Trophoblast cell (in vitro differentiated cells and primary cell): ENCODE data around the gene CFAP20DC.

Experiments used
- DNase-seq, 2 donors: peaks; one replicate each; pipeline ENCODE4 v3.0.0-alpha.2; 2016
- H2AFZ ChIP-seq: 2 replicates; pipeline ENCODE4 v1.6.1; 2013; ENCODE audit warnings: low read length, moderate library complexity, mild to moderate bottlenecking; ENCODE audit not compliant: insufficient read depth, poor library complexity
- H2AK5ac ChIP-seq: 2 replicates; pipeline ENCODE4 v1.6.1; 2013; ENCODE audit warnings: mild to moderate bottlenecking, low read length
- H2BK120ac ChIP-seq: 2 replicates; pipeline ENCODE4 v1.6.1; 2013; ENCODE audit warnings: low read length, mild to moderate bottlenecking, moderate library complexity; ENCODE audit not compliant: insufficient read depth, poor library complexity
- H2BK12ac ChIP-seq: 2 replicates; pipeline ENCODE4 v1.6.1; 2013; ENCODE audit warnings: mild to moderate bottlenecking, low read length, moderate library complexity
- H2BK5ac ChIP-seq: 2 replicates; pipeline ENCODE4 v1.6.1; 2013; ENCODE audit warnings: low read length, low read depth, moderate library complexity, mild to moderate bottlenecking; ENCODE audit not compliant: poor library complexity
- H3K14ac ChIP-seq: 2 replicates; pipeline ENCODE4 v1.6.1; 2013; ENCODE audit warnings: mild to moderate bottlenecking, low read length
- H3K18ac ChIP-seq: 2 replicates; pipeline ENCODE4 v1.6.1; 2013; ENCODE audit warnings: mild to moderate bottlenecking, low read length
- H3K23ac ChIP-seq: 2 replicates; pipeline ENCODE4 v1.6.1; 2013; ENCODE audit warnings: low read length
- H3K27ac ChIP-seq: 2 replicates; pipeline ENCODE4 v1.5.1; 2013; ENCODE audit warnings: low read depth, mild to moderate bottlenecking, inconsistent platforms, low read length, moderate library complexity
- H3K27me3 ChIP-seq: 2 replicates; pipeline ENCODE4 v1.6.1; 2013; ENCODE audit warnings: inconsistent platforms, mild to moderate bottlenecking, low read length, moderate library complexity; ENCODE audit not compliant: insufficient read depth
- H3K36me3 ChIP-seq, 2 experiments: 1 replicate in 1 of 2; 2 replicates in 1 of 2; pipeline ENCODE4 v1.6.1; 2013; ENCODE audit warnings: low read length in 2 of 2, mild to moderate bottlenecking in 2 of 2, moderate library complexity in 1 of 2; ENCODE audit not compliant: insufficient read depth in 2 of 2, control insufficient read depth in 1 of 2
- H3K4ac ChIP-seq: 2 replicates; pipeline ENCODE4 v1.6.1; 2013; ENCODE audit warnings: low read depth, mild to moderate bottlenecking, low read length, moderate library complexity
- H3K4me1 ChIP-seq, 2 experiments: 1 replicate in 1 of 2; 2 replicates in 1 of 2; pipeline ENCODE4 v1.6.1; 2013; ENCODE audit warnings: low read length in 2 of 2, mild to moderate bottlenecking in 2 of 2, moderate library complexity in 1 of 2; ENCODE audit not compliant: insufficient read depth in 2 of 2, control insufficient read depth in 1 of 2
- H3K4me2 ChIP-seq: 2 replicates; pipeline ENCODE4 v1.6.1; 2013; ENCODE audit warnings: inconsistent platforms, mild to moderate bottlenecking, low read length, moderate library complexity
- H3K4me3 ChIP-seq: 2 replicates; pipeline ENCODE4 v1.5.1; 2013; ENCODE audit warnings: mild to moderate bottlenecking, low read depth, low read length, inconsistent platforms
- H3K79me1 ChIP-seq: one replicate; pipeline ENCODE4 v1.6.1; 2013; ENCODE audit warnings: low read length
- H3K79me2 ChIP-seq: 2 replicates; pipeline ENCODE4 v1.6.1; 2013; ENCODE audit warnings: low read length, mild to moderate bottlenecking; ENCODE audit not compliant: control insufficient read depth, insufficient read depth, poor library complexity
- H3K9ac ChIP-seq: 2 replicates; pipeline ENCODE4 v1.6.1; 2013; ENCODE audit warnings: mild to moderate bottlenecking, low read length
- H3K9me3 ChIP-seq: 2 replicates; pipeline ENCODE4 v1.6.1; 2013; ENCODE audit warnings: low read depth, mild to moderate bottlenecking, control low read depth, inconsistent platforms, low read length; ENCODE audit not compliant: insufficient read depth
- H4K12ac ChIP-seq: 2 replicates; pipeline ENCODE4 v1.6.1; 2013; ENCODE audit warnings: low read depth, mild to moderate bottlenecking, low read length, moderate library complexity
- H4K8ac ChIP-seq: 2 replicates; pipeline ENCODE4 v1.6.1; 2013; ENCODE audit warnings: low read depth, mild to moderate bottlenecking, low read length, moderate library complexity
- H4K91ac ChIP-seq: one replicate; pipeline ENCODE4 v1.6.1; 2013; ENCODE audit warnings: low read depth, mild to moderate bottlenecking, low read length, moderate library complexity
- WGBS: extraction: QIAGEN DNeasy Blood & Tissue Kit; methylation state at CpG from one replicate; pipeline ENCODE4 v1.1.7; 2013; ENCODE audit warnings: missing lambda C conversion rate; ENCODE audit not compliant: insufficient read length, insufficient coverage; ENCODE audit errors: extremely low coverage; 5-methylcytosine and 5-hydroxymethylcytosine counted together

Gene CFAP20DC

DNA sequence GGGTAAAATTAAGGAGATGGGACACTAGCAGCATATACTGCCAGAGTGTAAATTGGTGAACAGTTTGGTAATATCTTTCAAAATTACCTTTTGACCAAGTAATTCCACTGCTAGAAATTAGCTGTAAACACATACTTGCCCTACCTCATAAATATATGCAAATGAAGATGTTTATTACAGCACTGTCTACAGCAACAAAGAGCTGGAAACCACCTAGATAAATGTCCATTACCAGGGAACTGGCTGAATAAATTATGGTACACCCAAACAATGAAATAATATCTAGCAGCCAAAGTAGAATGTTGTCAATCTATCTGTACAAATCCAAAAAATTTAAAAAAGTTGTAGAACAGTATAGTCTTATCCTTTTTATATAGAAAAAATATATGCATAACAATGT, 277.4 kb downstream of the CFAP20DC start:
- H3K23ac ChIP-seq, result no peak overlapping the region
- no peak for DNase-seq
- no peak overlapping the region for H2AFZ ChIP-seq
- H3K79me1 ChIP-seq, result no peaks in the 10 kb centered on the region
- no peaks in the 10 kb centered on the region for H3K36me3 ChIP-seq
- H3K79me2 ChIP-seq, result no peaks in the 10 kb centered on the region
- H3K4me2 ChIP-seq, result no peak overlapping the region
- no peak overlapping the region for H4K91ac ChIP-seq
- no peak overlapping the region for H2AK5ac ChIP-seq
- no peak overlapping the region for H3K27ac ChIP-seq
- no peaks in the 10 kb centered on the region for H3K27me3 ChIP-seq
- H3K4me3 ChIP-seq, result no peak overlapping the region
- no peak overlapping the region for H3K4ac ChIP-seq
- no peak overlapping the region for H4K12ac ChIP-seq
- H2BK120ac ChIP-seq, result no peak overlapping the region
- H4K8ac ChIP-seq, result no peak overlapping the region
- no peak overlapping the region for H3K9ac ChIP-seq
- H3K14ac ChIP-seq, result no peak overlapping the region
- H3K18ac ChIP-seq, result no peak overlapping the region
- no peaks in the 10 kb centered on the region for H3K9me3 ChIP-seq
- no peak overlapping the region for H2BK5ac ChIP-seq
- H2BK12ac ChIP-seq, result no peak overlapping the region
- no peaks in the 10 kb centered on the region for H3K4me1 ChIP-seq

DNA sequence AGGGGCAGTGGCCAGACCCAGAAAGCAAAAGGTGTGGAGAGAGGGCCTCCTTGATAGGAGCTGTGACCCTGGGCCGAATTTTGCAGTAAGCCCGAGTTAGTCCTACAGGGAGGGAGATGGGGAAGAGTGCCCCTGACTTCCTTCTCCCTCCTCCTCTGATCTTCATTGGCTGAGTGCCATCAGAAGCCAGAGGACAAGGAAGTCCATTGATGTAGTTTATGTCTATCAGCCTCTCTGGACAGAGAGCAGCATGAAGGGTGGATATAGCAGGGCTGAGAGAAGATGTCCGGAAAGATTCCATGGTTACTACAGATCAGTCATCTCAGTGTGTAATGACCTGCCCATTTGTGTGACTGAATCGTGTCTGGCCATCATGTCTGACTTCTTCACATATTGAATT, 280.8 kb downstream of the CFAP20DC start:
- H3K4me1 ChIP-seq, result no peaks in the 10 kb centered on the region
- no peak overlapping the region for H2BK12ac ChIP-seq
- no peak overlapping the region for H3K9ac ChIP-seq
- no peak overlapping the region for H2AFZ ChIP-seq
- H4K8ac ChIP-seq, result no peak overlapping the region
- H3K4ac ChIP-seq, result no peak overlapping the region
- no peak overlapping the region for H4K12ac ChIP-seq
- H2AK5ac ChIP-seq, result no peak overlapping the region
- no peak overlapping the region for H3K27ac ChIP-seq
- H3K14ac ChIP-seq, result no peak overlapping the region
- H3K36me3 ChIP-seq, result peaks cover 0 to under 1% of the 10 kb centered on the region in 2 experiments
- no CpG with 5 or more reads among the region's 4 CpGs for WGBS
- no peak overlapping the region for H2BK120ac ChIP-seq
- H3K79me2 ChIP-seq, result no peaks in the 10 kb centered on the region
- no peak overlapping the region for H3K4me2 ChIP-seq
- no peak overlapping the region for H4K91ac ChIP-seq
- no peak overlapping the region for H3K23ac ChIP-seq
- DNase-seq, result no peak
- H3K27me3 ChIP-seq, result no peaks in the 10 kb centered on the region
- H2BK5ac ChIP-seq, result no peak overlapping the region
- no peak overlapping the region for H3K18ac ChIP-seq
- H3K4me3 ChIP-seq, result no peak overlapping the region
- no peaks in the 10 kb centered on the region for H3K79me1 ChIP-seq
- H3K9me3 ChIP-seq, result peaks cover 5% of the 10 kb centered on the region

DNA sequence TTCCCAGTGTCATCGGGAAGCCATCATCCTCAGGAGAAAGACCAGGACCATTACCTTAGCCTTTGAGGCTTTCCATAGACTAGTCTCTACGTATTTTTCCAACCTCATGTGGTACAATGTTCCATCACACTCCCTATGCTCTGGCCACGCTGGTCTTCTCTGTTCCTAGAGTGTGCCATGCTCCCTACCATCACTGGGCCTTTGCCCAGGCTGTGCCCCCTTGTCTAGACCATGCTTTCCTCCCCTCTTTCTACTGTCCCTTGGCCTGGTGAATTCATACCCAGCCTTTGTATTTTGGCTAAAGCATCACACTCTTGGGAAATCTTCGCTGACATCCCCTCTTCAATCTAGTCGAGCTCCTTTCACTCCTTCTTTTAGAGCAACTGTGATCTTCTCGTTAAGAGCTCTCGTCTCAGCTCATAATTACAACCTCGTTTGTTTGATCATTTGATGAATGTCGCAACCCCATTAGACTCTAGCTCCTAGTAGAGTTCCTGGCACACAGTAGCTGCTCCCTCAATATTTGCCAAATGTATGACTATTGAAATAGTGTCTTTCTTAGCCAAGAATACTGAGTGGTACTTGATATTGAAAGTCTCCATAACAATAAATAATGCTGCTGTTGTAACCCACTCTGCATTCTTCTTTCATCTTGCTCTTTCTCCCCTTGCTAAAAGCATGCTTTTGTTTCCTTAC, 283.1 kb downstream of the CFAP20DC start:
- no peak overlapping the region for H2AK5ac ChIP-seq
- no peak overlapping the region for H3K4me3 ChIP-seq
- H4K12ac ChIP-seq, result no peak overlapping the region
- H4K8ac ChIP-seq, result no peak overlapping the region
- no peak overlapping the region for H4K91ac ChIP-seq
- peaks cover 0 to 5% of the 10 kb centered on the region in 2 experiments for H3K36me3 ChIP-seq
- H3K9me3 ChIP-seq, result peaks cover 7% of the 10 kb centered on the region
- no peak overlapping the region for H2BK12ac ChIP-seq
- H3K79me1 ChIP-seq, result no peaks in the 10 kb centered on the region
- no CpG with 5 or more reads among the region's 9 CpGs for WGBS
- H3K4ac ChIP-seq, result no peak overlapping the region
- no peak overlapping the region for H3K4me2 ChIP-seq
- no peak overlapping the region for H3K18ac ChIP-seq
- H3K27ac ChIP-seq, result no peak overlapping the region
- no peak overlapping the region for H2BK5ac ChIP-seq
- no peaks in the 10 kb centered on the region for H3K4me1 ChIP-seq
- no peaks in the 10 kb centered on the region for H3K79me2 ChIP-seq
- no peak overlapping the region for H2AFZ ChIP-seq
- H3K14ac ChIP-seq, result no peak overlapping the region
- H3K27me3 ChIP-seq, result no peaks in the 10 kb centered on the region
- H3K23ac ChIP-seq, result no peak overlapping the region
- no peak overlapping the region for H3K9ac ChIP-seq
- no peak for DNase-seq
- H2BK120ac ChIP-seq, result no peak overlapping the region

DNA sequence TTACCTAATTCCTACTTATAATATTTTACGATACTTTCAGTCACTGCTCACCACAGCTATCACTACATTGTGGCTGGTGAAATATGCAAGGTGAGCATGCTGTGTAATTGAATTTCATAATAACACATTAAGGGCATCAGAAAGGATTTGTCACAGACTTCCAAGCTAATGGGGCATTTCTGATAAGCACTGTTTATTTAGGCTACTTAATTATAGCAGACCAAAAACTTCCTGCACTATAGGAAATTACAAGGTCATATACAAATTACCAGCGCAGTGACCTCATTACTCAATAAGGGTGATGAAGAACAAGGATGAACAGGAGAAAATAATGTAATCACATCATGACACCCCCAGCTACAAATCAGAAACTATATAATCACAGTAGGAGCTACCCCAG, 294.7 kb downstream of the CFAP20DC start:
- H3K36me3 ChIP-seq, result no peaks in the 10 kb centered on the region
- no peak overlapping the region for H3K4me2 ChIP-seq
- H2BK5ac ChIP-seq, result no peak overlapping the region
- H2AK5ac ChIP-seq, result no peak overlapping the region
- no peak overlapping the region for H2BK120ac ChIP-seq
- WGBS, result 100% methylated on average over 1 of the region's 2 CpGs
- no peaks in the 10 kb centered on the region for H3K79me1 ChIP-seq
- DNase-seq, result no peak
- H3K9ac ChIP-seq, result no peak overlapping the region
- H3K9me3 ChIP-seq, result no peaks in the 10 kb centered on the region
- H4K91ac ChIP-seq, result no peak overlapping the region
- H3K14ac ChIP-seq, result no peak overlapping the region
- H3K23ac ChIP-seq, result no peak overlapping the region
- no peaks in the 10 kb centered on the region for H3K27me3 ChIP-seq
- H3K4me1 ChIP-seq, result no peaks in the 10 kb centered on the region
- H2AFZ ChIP-seq, result no peak overlapping the region
- no peak overlapping the region for H3K4me3 ChIP-seq
- H3K18ac ChIP-seq, result no peak overlapping the region
- no peaks in the 10 kb centered on the region for H3K79me2 ChIP-seq
- no peak overlapping the region for H3K4ac ChIP-seq
- no peak overlapping the region for H3K27ac ChIP-seq
- no peak overlapping the region for H4K8ac ChIP-seq
- no peak overlapping the region for H4K12ac ChIP-seq
- no peak overlapping the region for H2BK12ac ChIP-seq
